ENCODE measurements around the gene TNNI3.
"Not testable (repeated sequence)": the region's sequence is repeated elsewhere in the genome, so short reads cannot be mapped to it uniquely, and the experiment has no call there.

Gene TNNI3

GRCh38 chr19:55172741-55173140 is 15.2 kb upstream of the TNNI3 start:
- Histone ChIP-seq H3K27me3 (ENCODE audit: low read length) (no peaks in the 10 kb centered on the region; the same call in 1 of the 2 replicates), H3K4me2 (ENCODE audit: low read depth, low read length, poor library complexity, severe bottlenecking) (no peak overlapping the region), H3K9ac (ENCODE audit: low read length) (no peak overlapping the region), H3F3A (ENCODE audit: insufficient read depth) (no peaks in the 10 kb centered on the region), H3K36me3 (ENCODE audit: low read length) (no peaks in the 10 kb centered on the region), H3K9me2 (replicated peaks; ENCODE audit: insufficient read depth, low read length) (no peaks in the 10 kb centered on the region), H4K20me1 (ENCODE audit: low read depth, low read length) (no peaks in the 10 kb centered on the region), H2AFZ (ENCODE audit: low read depth, low read length, severe bottlenecking) (no peak overlapping the region), H3K9me3 (ENCODE audit: insufficient read depth, low read length) (no peaks in the 10 kb centered on the region), H3K4me3 (ENCODE audit: insufficient read depth, low read length, poor library complexity, severe bottlenecking) (no peak overlapping the region), H3K79me2 (ENCODE audit: insufficient read depth, low read length) (no peaks in the 10 kb centered on the region), H3K27ac (ENCODE audit: low read depth, low read length) (no peak overlapping the region)
- no peak for TF ChIP-seq EZH2phosphoT487 (conservative IDR thresholded peaks at IDR 0.05; ENCODE audit: low read length)
- TF ChIP-seq CTCF (IDR thresholded peaks at IDR 0.05; ENCODE audit: insufficient read depth, low read length, poor library complexity, severe bottlenecking) = no peak

- H3K9ac ChIP-seq (ENCODE audit: low read length); H3F3A ChIP-seq (ENCODE audit: insufficient read depth); H3K9me2 ChIP-seq (replicated peaks; ENCODE audit: insufficient read depth, low read length); H4K20me1 ChIP-seq (ENCODE audit: low read depth, low read length); H3K27ac ChIP-seq (ENCODE audit: low read depth, low read length); H2AFZ ChIP-seq (ENCODE audit: low read depth, low read length, severe bottlenecking); H3K79me2 ChIP-seq (ENCODE audit: insufficient read depth, low read length); H3K36me3 ChIP-seq (ENCODE audit: low read length); H3K4me3 ChIP-seq (ENCODE audit: insufficient read depth, low read length, poor library complexity, severe bottlenecking); H3K9me3 ChIP-seq (ENCODE audit: insufficient read depth, low read length); H3K4me2 ChIP-seq (ENCODE audit: low read depth, low read length, poor library complexity, severe bottlenecking); H3K27me3 ChIP-seq (ENCODE audit: low read length): not testable (repeated sequence)
Measured at GRCh38 chr19:55172318-55172717, 14.8 kb upstream of the TNNI3 start.

GRCh38 chr19:55171440-55171839 is 13.9 kb upstream of the TNNI3 start:
- H2AFZ ChIP-seq (ENCODE audit: low read depth, low read length, severe bottlenecking) = no peak overlapping the region
- no peaks in the 10 kb centered on the region for H3K36me3 ChIP-seq (ENCODE audit: low read length)
- no peak overlapping the region for H3K4me3 ChIP-seq (ENCODE audit: insufficient read depth, low read length, poor library complexity, severe bottlenecking)
- H3F3A ChIP-seq (ENCODE audit: insufficient read depth) = no peaks in the 10 kb centered on the region
- H3K79me2 ChIP-seq (ENCODE audit: insufficient read depth, low read length) = no peaks in the 10 kb centered on the region
- no peaks in the 10 kb centered on the region for H3K9me2 ChIP-seq (replicated peaks; ENCODE audit: insufficient read depth, low read length)
- no peak overlapping the region for H3K27ac ChIP-seq (ENCODE audit: low read depth, low read length)
- H3K9me3 ChIP-seq (ENCODE audit: insufficient read depth, low read length) = no peaks in the 10 kb centered on the region
- H4K20me1 ChIP-seq (ENCODE audit: low read depth, low read length) = no peaks in the 10 kb centered on the region
- no peak overlapping the region for H3K4me2 ChIP-seq (ENCODE audit: low read depth, low read length, poor library complexity, severe bottlenecking)
- no peaks in the 10 kb centered on the region; the same call in 1 of the 2 replicates for H3K27me3 ChIP-seq (ENCODE audit: low read length)
- no peak overlapping the region for H3K9ac ChIP-seq (ENCODE audit: low read length)
- TF ChIP-seq CTCF (IDR thresholded peaks at IDR 0.05; ENCODE audit: insufficient read depth, low read length, poor library complexity, severe bottlenecking) (no peak), EZH2phosphoT487 (conservative IDR thresholded peaks at IDR 0.05; ENCODE audit: low read length) (no peak)

- Histone ChIP-seq H3K27me3 (ENCODE audit: low read length) (no peaks in the 10 kb centered on the region), H3K27ac (ENCODE audit: low read depth, low read length) (no peak overlapping the region), H3K9ac (ENCODE audit: low read length) (no peak overlapping the region), H4K20me1 (ENCODE audit: low read depth, low read length) (no peaks in the 10 kb centered on the region), H3K4me3 (ENCODE audit: insufficient read depth, low read length, poor library complexity, severe bottlenecking) (no peak overlapping the region), H3K9me2 (replicated peaks; ENCODE audit: insufficient read depth, low read length) (no peaks in the 10 kb centered on the region), H3K4me2 (ENCODE audit: low read depth, low read length, poor library complexity, severe bottlenecking) (no peak overlapping the region), H2AFZ (ENCODE audit: low read depth, low read length, severe bottlenecking) (no peak overlapping the region), H3K9me3 (ENCODE audit: insufficient read depth, low read length) (no peaks in the 10 kb centered on the region), H3K36me3 (ENCODE audit: low read length) (no peaks in the 10 kb centered on the region), H3K79me2 (ENCODE audit: insufficient read depth, low read length) (no peaks in the 10 kb centered on the region), H3F3A (ENCODE audit: insufficient read depth) (no peaks in the 10 kb centered on the region)
- TF ChIP-seq CTCF (IDR thresholded peaks at IDR 0.05; ENCODE audit: insufficient read depth, low read length, poor library complexity, severe bottlenecking) (no peak), EZH2phosphoT487 (conservative IDR thresholded peaks at IDR 0.05; ENCODE audit: low read length) (no peak)
Measured at GRCh38 chr19:55169136-55169535, 11.6 kb upstream of the TNNI3 start.
